ENCODE results near the gene MAPK7. TPM values are rescaled to one million over a fixed set of nuclear protein-coding genes. Genes with fewer than 3 reads are reported as not detected.
A peak's percentile ranks its signal among the peaks of the same experiment; 100 is the strongest.

Gene MAPK7
- total RNA-seq, 1 donor from 2014 or later, result 7.8 TPM

DNA sequence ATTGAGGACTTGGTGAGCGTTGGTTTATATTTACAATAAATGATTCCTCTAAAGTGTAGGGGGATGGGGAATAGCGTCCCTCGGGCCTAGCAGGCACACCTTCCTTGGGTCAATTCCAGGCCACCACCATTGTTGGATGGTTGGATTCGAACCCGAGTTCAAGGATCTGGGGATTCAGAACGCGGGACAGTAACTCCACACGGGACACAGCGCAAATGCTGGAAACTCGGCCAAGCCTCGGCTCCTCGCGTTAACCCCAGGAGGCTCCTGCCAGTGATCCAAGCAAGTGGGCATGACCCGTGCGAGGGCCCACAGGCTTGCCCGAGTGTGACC is 16.4 kb upstream of the MAPK7 start:
- no peaks in the 10 kb centered on the region for H3K27me3 ChIP-seq (ENCODE audit: control insufficient read depth in 3 of 3, insufficient read depth in 3 of 3, low read length in 3 of 3)
- H3K4me3 ChIP-seq (ENCODE audit: low read length in 3 of 3), result peak overlapping the region; percentile 84 to 92 (median 86)
- H3K9me3 ChIP-seq (ENCODE audit: control insufficient read depth in 3 of 3, low read length in 3 of 3), result no peaks in the 10 kb centered on the region
- peak overlapping the region; percentile 70 to 81 (median 74) for H3K9ac ChIP-seq (ENCODE audit: low read depth in 1 of 3, low read length in 3 of 3)
- H3K27ac ChIP-seq (ENCODE audit: low read depth, low read length), result peak overlapping the region; percentile 83
- peaks cover 9 to 14% (median 10%) of the 10 kb centered on the region in 3 donors for H3K4me1 ChIP-seq (ENCODE audit: control insufficient read depth in 3 of 3, insufficient read depth in 3 of 3, low read length in 3 of 3)
- H3K36me3 ChIP-seq (ENCODE audit: control insufficient read depth in 3 of 3, insufficient read depth in 3 of 3, low read length in 3 of 3), result peaks cover 0 to 3% (median under 1%) of the 10 kb centered on the region in 3 donors

DNA sequence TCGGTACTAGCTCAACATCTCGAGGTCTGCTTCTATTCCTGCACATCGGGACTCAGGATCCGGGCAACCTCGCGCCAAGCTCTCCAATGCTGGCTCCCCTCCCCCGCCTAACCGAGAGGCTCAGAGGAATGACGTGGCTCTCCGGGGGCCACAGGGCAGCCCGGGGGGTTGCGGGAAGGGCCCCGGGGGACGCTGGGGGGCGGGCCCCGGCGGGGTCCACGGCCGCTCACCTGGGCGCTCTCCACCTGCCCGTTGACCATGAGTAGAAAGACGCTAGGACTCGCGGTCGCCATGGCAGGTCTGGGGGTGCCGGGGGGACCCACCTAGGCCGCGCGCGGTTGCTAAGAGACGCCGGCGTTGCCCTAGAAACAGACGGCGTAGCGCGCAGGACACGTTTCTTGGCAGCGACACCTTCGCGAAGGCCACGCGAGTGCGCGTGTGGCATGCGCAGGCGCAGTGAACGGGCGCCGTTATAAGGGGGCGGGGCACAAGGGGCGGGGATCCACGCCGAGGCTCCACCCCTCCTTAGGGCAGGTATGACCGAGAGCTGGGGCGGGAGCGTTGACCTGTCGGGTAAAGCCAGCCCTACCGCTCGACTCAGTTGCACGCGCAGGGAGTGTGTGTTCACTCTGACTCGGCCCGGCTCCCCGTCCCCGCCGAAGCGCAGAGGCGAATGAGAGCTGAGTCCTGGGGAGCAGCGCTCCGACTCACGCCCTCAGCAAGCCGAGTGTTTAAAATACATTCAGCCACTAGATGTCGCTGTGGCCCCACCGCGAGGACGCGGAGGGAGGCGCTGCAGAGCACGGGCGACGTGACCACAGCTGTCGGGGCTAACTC is 15.8 kb upstream of the MAPK7 start, which contains the start of gene B9D1:
Gene B9D1 (minus strand): TSS at position 447 of the 837 bp plus-strand sequence. CDS start 154 bp downstream, at position 293.
- H3K27ac ChIP-seq (ENCODE audit: low read depth, low read length), result peak within 1 kb of the TSS; percentile 83
- H3K27me3 ChIP-seq (ENCODE audit: control insufficient read depth in 3 of 3, insufficient read depth in 3 of 3, low read length in 3 of 3), result no peaks in the 10 kb centered on the region
- no peaks in the 10 kb centered on the region for H3K9me3 ChIP-seq (ENCODE audit: control insufficient read depth in 3 of 3, low read length in 3 of 3)
- H3K36me3 ChIP-seq (ENCODE audit: control insufficient read depth in 3 of 3, insufficient read depth in 3 of 3, low read length in 3 of 3), result peaks cover 0 to 3% (median 0%) of the 10 kb centered on the region in 3 donors
- H3K9ac ChIP-seq (ENCODE audit: low read depth in 1 of 3, low read length in 3 of 3), result peak within 1 kb of the TSS; percentile 70 to 81 (median 74)
- H3K4me3 ChIP-seq (ENCODE audit: low read length in 3 of 3), result peak within 1 kb of the TSS; percentile 84 to 92 (median 86)
- peaks cover 9 to 14% (median 10%) of the 10 kb centered on the region in 3 donors for H3K4me1 ChIP-seq (ENCODE audit: control insufficient read depth in 3 of 3, insufficient read depth in 3 of 3, low read length in 3 of 3)

DNA sequence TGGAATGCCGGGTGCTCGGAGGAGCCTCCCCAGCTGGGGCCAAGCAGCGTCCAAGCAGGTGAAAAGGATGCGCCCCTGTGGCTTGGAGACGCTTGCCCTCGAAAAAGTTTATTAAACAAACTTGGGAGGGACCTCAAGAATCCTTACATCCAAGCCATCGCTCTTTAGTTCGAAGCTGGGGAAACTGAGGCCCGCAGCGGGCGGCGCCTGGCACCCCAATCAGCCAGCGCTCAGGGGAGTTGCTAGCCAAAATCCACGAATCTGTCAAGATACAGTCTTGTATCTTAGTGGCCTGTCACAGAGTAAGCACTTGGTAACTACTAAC is 15.2 kb upstream of the MAPK7 start:
- H3K9ac ChIP-seq (ENCODE audit: low read depth in 1 of 3, low read length in 3 of 3), result peak overlapping the region in 2 of 3 donors; percentile 74 to 81
- no peak overlapping the region for H3K27ac ChIP-seq (ENCODE audit: low read depth, low read length)
- no peaks in the 10 kb centered on the region for H3K9me3 ChIP-seq (ENCODE audit: control insufficient read depth in 3 of 3, low read length in 3 of 3)
- peak overlapping the region; percentile 84 to 92 (median 86) for H3K4me3 ChIP-seq (ENCODE audit: low read length in 3 of 3)
- no peaks in the 10 kb centered on the region for H3K27me3 ChIP-seq (ENCODE audit: control insufficient read depth in 3 of 3, insufficient read depth in 3 of 3, low read length in 3 of 3)
- peaks cover 9 to 14% (median 10%) of the 10 kb centered on the region in 3 donors for H3K4me1 ChIP-seq (ENCODE audit: control insufficient read depth in 3 of 3, insufficient read depth in 3 of 3, low read length in 3 of 3)
- H3K36me3 ChIP-seq (ENCODE audit: control insufficient read depth in 3 of 3, insufficient read depth in 3 of 3, low read length in 3 of 3), result peaks cover 0 to 3% (median 0%) of the 10 kb centered on the region in 3 donors

DNA sequence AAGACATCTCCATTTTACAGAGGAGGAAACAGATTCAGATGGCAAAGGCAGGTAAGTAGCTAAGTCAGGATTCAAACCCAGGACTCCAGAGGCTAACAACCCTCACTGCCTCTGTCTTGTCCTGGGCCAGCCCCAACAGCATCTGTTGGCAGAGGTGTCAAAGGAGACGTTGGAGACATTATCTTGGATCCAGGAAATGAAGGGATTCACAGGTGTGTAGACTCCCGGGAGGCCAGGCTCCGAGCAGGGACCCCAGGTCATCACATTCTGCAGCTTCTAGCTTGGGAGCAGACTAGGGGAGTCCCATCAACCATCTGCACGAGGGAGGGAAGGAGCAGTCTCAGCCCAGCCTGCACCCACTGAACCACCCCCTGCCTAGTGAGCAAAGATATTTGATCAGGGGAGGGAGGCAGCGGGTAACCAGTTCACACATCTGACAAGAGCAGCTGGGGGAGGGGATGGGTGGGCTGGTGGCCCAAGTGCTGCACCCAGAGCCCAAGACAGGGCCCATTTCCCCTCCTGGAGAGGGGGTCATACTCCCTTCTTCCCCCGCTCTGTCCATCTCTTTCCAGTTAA is 14.8 kb upstream of the MAPK7 start:
- Histone ChIP-seq H3K36me3 (ENCODE audit: control insufficient read depth in 3 of 3, insufficient read depth in 3 of 3, low read length in 3 of 3) (peaks cover 0 to 3% (median 0%) of the 10 kb centered on the region in 3 donors), H3K27me3 (ENCODE audit: control insufficient read depth in 3 of 3, insufficient read depth in 3 of 3, low read length in 3 of 3) (no peaks in the 10 kb centered on the region), H3K9ac (ENCODE audit: low read depth in 1 of 3, low read length in 3 of 3) (peak overlapping the region in 1 of 3 donors; percentile 81), H3K4me1 (ENCODE audit: control insufficient read depth in 3 of 3, insufficient read depth in 3 of 3, low read length in 3 of 3) (peaks cover 9 to 14% (median 10%) of the 10 kb centered on the region in 3 donors), H3K27ac (ENCODE audit: low read depth, low read length) (no peak overlapping the region), H3K9me3 (ENCODE audit: control insufficient read depth in 3 of 3, low read length in 3 of 3) (no peaks in the 10 kb centered on the region), H3K4me3 (ENCODE audit: low read length in 3 of 3) (no peak overlapping the region)

DNA sequence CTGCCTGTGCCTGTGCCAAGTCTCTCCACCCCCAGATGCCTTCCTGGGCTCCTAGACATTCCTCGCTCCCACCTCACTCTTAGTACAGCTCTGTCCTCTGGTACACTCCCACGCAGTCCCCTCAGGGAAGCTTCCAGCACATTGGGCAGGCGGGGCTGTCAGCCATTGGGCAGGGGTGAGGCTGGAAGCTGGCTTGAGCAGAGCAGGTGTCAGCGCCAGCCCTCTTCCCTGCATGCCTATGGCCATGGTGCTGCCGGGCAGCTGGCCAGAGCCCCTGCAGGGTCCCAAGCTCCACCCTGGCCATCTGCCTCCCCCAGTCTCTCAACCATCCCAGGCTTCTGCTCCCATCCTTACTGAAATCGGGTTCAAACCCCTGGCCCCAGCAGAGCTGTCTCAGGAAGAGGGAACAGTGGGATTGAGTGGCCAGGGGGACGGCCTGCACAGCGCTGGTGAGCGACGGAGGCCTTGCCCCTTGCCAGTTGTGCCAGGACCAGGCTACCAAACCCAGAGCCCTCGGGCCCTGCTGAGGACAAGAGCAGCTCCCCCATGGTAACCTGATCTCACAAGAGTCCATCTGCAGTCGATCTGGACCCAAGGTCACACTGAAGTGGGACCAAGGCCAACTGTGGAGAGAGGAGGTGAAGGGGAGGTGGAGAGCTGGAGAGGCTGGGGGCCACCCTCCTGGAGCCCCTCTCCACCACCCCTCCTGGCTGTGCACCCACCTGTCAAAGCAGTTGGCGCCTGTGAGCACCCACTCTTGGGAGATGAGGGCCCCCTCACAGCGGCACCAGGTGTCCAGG is 13.4 kb upstream of the MAPK7 start:
- Histone ChIP-seq H3K27ac (ENCODE audit: low read depth, low read length) (no peak overlapping the region), H3K4me1 (ENCODE audit: control insufficient read depth in 3 of 3, insufficient read depth in 3 of 3, low read length in 3 of 3) (peaks cover 11 to 14% (median 12%) of the 10 kb centered on the region in 3 donors), H3K9me3 (ENCODE audit: control insufficient read depth in 3 of 3, low read length in 3 of 3) (no peaks in the 10 kb centered on the region), H3K27me3 (ENCODE audit: control insufficient read depth in 3 of 3, insufficient read depth in 3 of 3, low read length in 3 of 3) (no peaks in the 10 kb centered on the region), H3K9ac (ENCODE audit: low read depth in 1 of 3, low read length in 3 of 3) (no peak overlapping the region), H3K36me3 (ENCODE audit: control insufficient read depth in 3 of 3, insufficient read depth in 3 of 3, low read length in 3 of 3) (no peaks in the 10 kb centered on the region), H3K4me3 (ENCODE audit: low read length in 3 of 3) (no peak overlapping the region)

DNA sequence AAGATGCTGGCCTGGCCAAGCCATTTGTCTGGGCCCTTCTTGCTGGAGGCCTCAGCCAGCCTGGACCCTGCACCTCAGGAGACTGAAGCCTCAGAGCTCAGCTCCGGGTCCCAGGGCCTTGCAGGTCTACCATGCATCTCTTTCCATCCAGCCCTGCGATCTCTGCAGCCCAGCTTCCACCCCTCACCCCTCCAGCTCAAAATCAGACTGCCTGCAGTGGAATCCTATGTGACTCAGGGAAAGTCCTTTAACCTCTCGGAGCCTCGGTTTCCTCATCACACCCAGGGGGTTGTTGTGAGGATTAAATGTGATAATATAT is 12.8 kb upstream of the MAPK7 start:
- H3K27ac ChIP-seq (ENCODE audit: low read depth, low read length), result no peak overlapping the region
- no peak overlapping the region for H3K9ac ChIP-seq (ENCODE audit: low read depth in 1 of 3, low read length in 3 of 3)
- peaks cover 17 to 18% (median 18%) of the 10 kb centered on the region in 3 donors for H3K4me1 ChIP-seq (ENCODE audit: control insufficient read depth in 3 of 3, insufficient read depth in 3 of 3, low read length in 3 of 3)
- H3K4me3 ChIP-seq (ENCODE audit: low read length in 3 of 3), result no peak overlapping the region
- H3K36me3 ChIP-seq (ENCODE audit: control insufficient read depth in 3 of 3, insufficient read depth in 3 of 3, low read length in 3 of 3), result no peaks in the 10 kb centered on the region
- H3K27me3 ChIP-seq (ENCODE audit: control insufficient read depth in 3 of 3, insufficient read depth in 3 of 3, low read length in 3 of 3), result no peaks in the 10 kb centered on the region
- no peaks in the 10 kb centered on the region for H3K9me3 ChIP-seq (ENCODE audit: control insufficient read depth in 3 of 3, low read length in 3 of 3)

DNA sequence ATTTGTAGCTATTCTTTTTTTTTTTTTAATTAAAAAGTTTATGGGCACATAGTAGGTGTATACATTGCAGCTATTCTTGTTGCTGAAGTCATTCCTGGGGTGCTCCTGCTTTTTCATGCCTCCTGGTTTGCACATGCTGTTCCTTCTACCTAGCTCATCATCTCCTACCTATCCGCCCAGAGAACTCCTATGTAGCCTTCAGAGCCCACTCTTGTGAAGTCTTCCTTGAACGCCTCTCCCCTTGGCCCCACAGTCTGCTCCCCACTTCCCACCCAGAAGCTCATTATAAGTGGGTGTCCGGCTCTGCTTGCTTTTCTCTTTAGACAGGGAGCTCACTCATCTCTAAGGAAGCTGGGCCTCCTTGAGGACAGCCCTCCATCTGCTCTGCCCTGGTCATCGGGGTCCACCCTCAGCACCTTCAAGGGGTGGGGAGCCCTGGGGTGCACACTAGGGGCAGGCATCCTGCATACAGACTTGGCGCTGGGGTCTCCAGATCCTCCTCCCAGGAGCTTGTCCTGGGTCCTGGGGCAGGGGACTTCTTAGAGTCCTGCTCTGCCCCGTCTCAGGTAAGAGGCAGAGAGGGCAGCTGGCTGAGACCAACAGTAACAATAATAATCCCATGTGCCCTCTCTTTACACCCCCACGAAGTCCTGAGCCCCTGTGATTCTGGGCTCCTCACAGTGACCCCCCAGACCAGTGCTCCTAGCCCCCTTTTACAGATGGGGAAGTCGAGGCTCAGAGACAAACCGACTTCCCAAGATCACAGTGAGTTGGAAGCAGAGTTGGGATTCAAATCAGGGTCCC is 12.3 kb upstream of the MAPK7 start:
- H3K4me3 ChIP-seq (ENCODE audit: low read length in 3 of 3), result no peak overlapping the region
- no peak overlapping the region for H3K9ac ChIP-seq (ENCODE audit: low read depth in 1 of 3, low read length in 3 of 3)
- no peak overlapping the region for H3K27ac ChIP-seq (ENCODE audit: low read depth, low read length)
- H3K9me3 ChIP-seq (ENCODE audit: control insufficient read depth in 3 of 3, low read length in 3 of 3), result no peaks in the 10 kb centered on the region
- H3K36me3 ChIP-seq (ENCODE audit: control insufficient read depth in 3 of 3, insufficient read depth in 3 of 3, low read length in 3 of 3), result peaks cover 0 to 2% (median 0%) of the 10 kb centered on the region in 3 donors
- H3K27me3 ChIP-seq (ENCODE audit: control insufficient read depth in 3 of 3, insufficient read depth in 3 of 3, low read length in 3 of 3), result no peaks in the 10 kb centered on the region
- peaks cover 22 to 24% (median 23%) of the 10 kb centered on the region in 3 donors for H3K4me1 ChIP-seq (ENCODE audit: control insufficient read depth in 3 of 3, insufficient read depth in 3 of 3, low read length in 3 of 3)

DNA sequence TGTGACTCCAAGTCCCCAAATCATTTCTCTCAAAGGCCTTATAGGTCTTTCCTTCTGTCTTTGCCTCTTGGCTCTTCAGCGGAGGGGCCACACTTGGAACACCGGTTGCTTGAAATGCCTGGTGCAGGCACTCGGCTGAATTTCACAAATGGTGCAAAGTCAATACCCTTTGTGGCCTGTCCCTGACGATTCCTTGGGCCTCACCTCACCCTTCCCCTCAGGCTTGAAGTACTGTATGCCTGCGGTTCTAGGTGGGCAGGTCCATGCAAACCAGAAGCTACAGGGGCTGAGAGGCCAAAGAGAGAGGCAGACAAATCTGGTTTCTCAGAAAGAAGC is 11.7 kb upstream of the MAPK7 start:
- no peak overlapping the region for H3K4me3 ChIP-seq (ENCODE audit: low read length in 3 of 3)
- H3K27ac ChIP-seq (ENCODE audit: low read depth, low read length), result no peak overlapping the region
- peaks cover 0 to 2% (median 0%) of the 10 kb centered on the region in 3 donors for H3K36me3 ChIP-seq (ENCODE audit: control insufficient read depth in 3 of 3, insufficient read depth in 3 of 3, low read length in 3 of 3)
- H3K9me3 ChIP-seq (ENCODE audit: control insufficient read depth in 3 of 3, low read length in 3 of 3), result no peaks in the 10 kb centered on the region
- no peaks in the 10 kb centered on the region for H3K27me3 ChIP-seq (ENCODE audit: control insufficient read depth in 3 of 3, insufficient read depth in 3 of 3, low read length in 3 of 3)
- H3K9ac ChIP-seq (ENCODE audit: low read depth in 1 of 3, low read length in 3 of 3), result no peak overlapping the region
- H3K4me1 ChIP-seq (ENCODE audit: control insufficient read depth in 3 of 3, insufficient read depth in 3 of 3, low read length in 3 of 3), result peaks cover 20 to 24% (median 24%) of the 10 kb centered on the region in 3 donors

DNA sequence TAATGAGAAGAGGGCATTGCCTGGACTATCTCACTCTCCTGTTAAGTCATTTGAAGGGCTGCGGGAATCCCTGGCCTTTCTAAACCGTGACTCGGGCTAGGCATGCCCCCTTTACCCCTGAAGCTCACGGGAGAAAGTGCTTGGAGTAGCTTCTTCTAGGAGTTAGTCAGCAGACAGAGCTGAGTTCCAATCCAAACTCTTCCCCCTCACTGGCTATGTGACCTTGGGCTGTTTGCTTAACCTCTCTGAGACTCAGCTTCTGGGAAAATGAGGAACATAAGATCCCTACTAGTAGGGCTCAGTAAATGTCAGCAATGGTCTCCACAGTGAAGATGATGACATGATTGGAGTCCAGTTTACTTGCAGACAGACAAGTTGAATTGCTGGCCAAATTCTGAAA is 10.1 kb upstream of the MAPK7 start:
- no peaks in the 10 kb centered on the region for H3K9me3 ChIP-seq (ENCODE audit: control insufficient read depth in 3 of 3, low read length in 3 of 3)
- peaks cover 10 to 15% (median 14%) of the 10 kb centered on the region in 3 donors for H3K4me1 ChIP-seq (ENCODE audit: control insufficient read depth in 3 of 3, insufficient read depth in 3 of 3, low read length in 3 of 3)
- no peaks in the 10 kb centered on the region for H3K27me3 ChIP-seq (ENCODE audit: control insufficient read depth in 3 of 3, insufficient read depth in 3 of 3, low read length in 3 of 3)
- H3K36me3 ChIP-seq (ENCODE audit: control insufficient read depth in 3 of 3, insufficient read depth in 3 of 3, low read length in 3 of 3), result peaks cover 0 to 2% (median 0%) of the 10 kb centered on the region in 3 donors
- no peak overlapping the region for H3K4me3 ChIP-seq (ENCODE audit: low read length in 3 of 3)
- H3K9ac ChIP-seq (ENCODE audit: low read depth in 1 of 3, low read length in 3 of 3), result no peak overlapping the region
- H3K27ac ChIP-seq (ENCODE audit: low read depth, low read length), result no peak overlapping the region
